ENCODE results near the gene PARP15.

The PARP15 gene

DNA sequence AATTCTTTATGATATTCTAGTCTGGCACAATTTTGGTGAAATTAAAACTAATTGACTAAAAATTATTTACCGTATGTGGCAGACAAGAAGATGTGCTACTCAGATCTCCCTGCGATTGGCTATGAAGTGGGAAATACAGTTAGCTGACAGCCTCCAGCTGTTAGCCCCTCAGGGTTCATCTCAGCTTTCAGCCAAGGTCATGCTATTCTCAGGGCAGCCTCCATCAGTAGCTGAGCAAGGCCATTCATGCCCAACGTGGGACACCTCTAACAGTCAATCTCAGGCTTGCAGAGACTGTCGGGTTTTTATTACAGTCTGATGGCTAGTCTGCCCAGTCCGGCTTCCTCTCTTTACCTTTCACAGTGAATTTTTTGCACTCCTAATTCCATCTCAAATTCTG, 20.1 kb upstream of the PARP15 start:
- no peak for DNase-seq (ENCODE audit: low read depth in 2 of 2)
- TF ChIP-seq, protein P1, sequence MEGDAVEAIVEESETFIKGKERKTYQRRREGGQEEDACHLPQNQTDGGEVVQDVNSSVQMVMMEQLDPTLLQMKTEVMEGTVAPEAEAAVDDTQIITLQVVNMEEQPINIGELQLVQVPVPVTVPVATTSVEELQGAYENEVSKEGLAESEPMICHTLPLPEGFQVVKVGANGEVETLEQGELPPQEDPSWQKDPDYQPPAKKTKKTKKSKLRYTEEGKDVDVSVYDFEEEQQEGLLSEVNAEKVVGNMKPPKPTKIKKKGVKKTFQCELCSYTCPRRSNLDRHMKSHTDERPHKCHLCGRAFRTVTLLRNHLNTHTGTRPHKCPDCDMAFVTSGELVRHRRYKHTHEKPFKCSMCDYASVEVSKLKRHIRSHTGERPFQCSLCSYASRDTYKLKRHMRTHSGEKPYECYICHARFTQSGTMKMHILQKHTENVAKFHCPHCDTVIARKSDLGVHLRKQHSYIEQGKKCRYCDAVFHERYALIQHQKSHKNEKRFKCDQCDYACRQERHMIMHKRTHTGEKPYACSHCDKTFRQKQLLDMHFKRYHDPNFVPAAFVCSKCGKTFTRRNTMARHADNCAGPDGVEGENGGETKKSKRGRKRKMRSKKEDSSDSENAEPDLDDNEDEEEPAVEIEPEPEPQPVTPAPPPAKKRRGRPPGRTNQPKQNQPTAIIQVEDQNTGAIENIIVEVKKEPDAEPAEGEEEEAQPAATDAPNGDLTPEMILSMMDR (IDR thresholded peaks at IDR 0.05; ENCODE audit: low read depth, low read length), result no peak

GRCh38 chr3:122558605-122559004, 18.8 kb upstream of the PARP15 start:
- TF ChIP-seq, protein P1 (IDR thresholded peaks at IDR 0.05; ENCODE audit: low read depth, low read length), result no peak
- no peak overlapping the region for H3K4me3 ChIP-seq (replicated peaks in 1 of 2; ENCODE audit: low read depth in 2 of 2, low read length in 2 of 2)
- no peak for DNase-seq (ENCODE audit: low read depth in 2 of 2)

More for the DNA sequence above, 20.1 kb upstream of the PARP15 start:
- H3K4me3 ChIP-seq (replicated peaks in 1 of 2; ENCODE audit: low read depth in 2 of 2, low read length in 2 of 2), result no peak overlapping the region

- H3K4me3 ChIP-seq (replicated peaks in 1 of 2; ENCODE audit: low read depth in 2 of 2, low read length in 2 of 2), result no peak overlapping the region
- TF ChIP-seq, protein P1 (IDR thresholded peaks at IDR 0.05; ENCODE audit: low read depth, low read length), result no peak
These were observed 17.5 kb upstream of the PARP15 start for GRCh38 chr3:122559906-122560305.

DNA sequence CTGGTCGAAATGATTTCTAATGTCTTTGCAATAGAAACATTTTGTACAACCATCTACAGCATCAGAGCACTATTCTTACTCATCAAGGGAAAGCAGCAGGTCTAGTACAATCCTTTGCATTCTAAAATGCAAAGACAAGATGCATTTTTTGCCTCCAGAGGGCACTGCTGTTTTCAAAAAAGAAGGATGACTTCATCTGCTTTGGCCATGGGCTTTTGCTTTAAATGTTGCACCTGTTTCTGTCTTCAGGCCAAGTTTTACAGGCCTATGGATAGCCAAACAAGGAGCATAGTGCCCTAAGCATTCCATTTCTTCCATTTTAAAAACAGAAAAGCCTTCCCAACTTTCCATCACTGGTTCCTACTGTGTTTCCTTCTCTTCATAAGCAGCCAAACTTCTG, 16.8 kb upstream of the PARP15 start:
- TF ChIP-seq, protein P1 (IDR thresholded peaks at IDR 0.05; ENCODE audit: low read depth, low read length), result peak; percentile 60
- H3K4me3 ChIP-seq (replicated peaks in 1 of 2; ENCODE audit: low read depth in 2 of 2, low read length in 2 of 2), result no peak overlapping the region
- DNase-seq (ENCODE audit: low read depth in 2 of 2), result peak; percentile 79 to 81

More at GRCh38 chr3:122559906-122560305, 17.5 kb upstream of the PARP15 start:
- no peak for DNase-seq (ENCODE audit: low read depth in 2 of 2)

GRCh38 chr3:122562923-122563716, 14.3 kb upstream of the PARP15 start:
- no peak for DNase-seq (ENCODE audit: low read depth in 2 of 2)
- H3K4me3 ChIP-seq (replicated peaks in 1 of 2; ENCODE audit: low read depth in 2 of 2, low read length in 2 of 2), result peak overlapping the region; percentile 69 to 88
- TF ChIP-seq, protein P1 (IDR thresholded peaks at IDR 0.05; ENCODE audit: low read depth, low read length), result no peak

GRCh38 chr3:122563717-122564025, 13.8 kb upstream of the PARP15 start:
- DNase-seq (ENCODE audit: low read depth in 2 of 2), result peak; percentile 24 to 31
- TF ChIP-seq, protein P1 (IDR thresholded peaks at IDR 0.05; ENCODE audit: low read depth, low read length), result no peak
- H3K4me3 ChIP-seq (replicated peaks in 1 of 2; ENCODE audit: low read depth in 2 of 2, low read length in 2 of 2), result peak overlapping the region; percentile 69 to 88
